Measurements from ENCODE around the gene TNFRSF1B. TPM values are rescaled to one million over a fixed set of nuclear protein-coding genes. Genes with fewer than 3 reads are reported as not detected.

Gene TNFRSF1B
- polyA plus RNA-seq, 6 donors from 2014 or later: 29.0 to 54.0 (median 42.7) TPM

- H3K4me3 Mint-ChIP-seq: no peak overlapping the region
- peak overlapping the region in 3 of 6 donors; percentile 15 to 74 (median 62) for H3K27ac Mint-ChIP-seq
- H3K9me3 Mint-ChIP-seq: no peaks in the 10 kb centered on the region
- H3K27me3 Mint-ChIP-seq: no peaks in the 10 kb centered on the region
- peaks cover 0 to 9% of the 10 kb centered on the region in 2 donors for H3K36me3 Mint-ChIP-seq
- no peak for DNase-seq
- peaks cover 50 to 59% (median 52%) of the 10 kb centered on the region in 3 donors for H3K4me1 Mint-ChIP-seq
- ATAC-seq (ENCODE audit: low read depth in 2 of 2): no peak
Observed at GRCh38 chr1:12185036-12185917, 18.5 kb downstream of the TNFRSF1B start.

- Mint-ChIP-seq H3K36me3 (peaks cover 0 to 9% of the 10 kb centered on the region in 2 donors), H3K4me3 (no peak overlapping the region), H3K4me1 (peaks cover 49 to 52% (median 50%) of the 10 kb centered on the region in 3 donors), H3K27ac (peak overlapping the region in 2 of 6 donors; percentile 62 to 89), H3K9me3 (no peaks in the 10 kb centered on the region), H3K27me3 (no peaks in the 10 kb centered on the region)
- ATAC-seq (ENCODE audit: low read depth in 2 of 2): no peak
- DNase-seq: no peak
Observed at GRCh38 chr1:12185918-12186678, 19.3 kb downstream of the TNFRSF1B start.

GRCh38 chr1:12186679-12186985 is 19.8 kb downstream of the TNFRSF1B start:
- peaks cover 0 to 9% of the 10 kb centered on the region in 2 donors for H3K36me3 Mint-ChIP-seq
- H3K4me3 Mint-ChIP-seq: peak overlapping the region in 1 of 8 donors; percentile 25
- peaks cover 46% of the 10 kb centered on the region in 3 donors for H3K4me1 Mint-ChIP-seq
- no peak for DNase-seq
- H3K27ac Mint-ChIP-seq: peak overlapping the region in 1 of 6 donors; percentile 12
- no peak for ATAC-seq (ENCODE audit: low read depth in 2 of 2)
- H3K27me3 Mint-ChIP-seq: no peaks in the 10 kb centered on the region
- no peaks in the 10 kb centered on the region for H3K9me3 Mint-ChIP-seq

- ATAC-seq (ENCODE audit: low read depth in 2 of 2) (no peak), DNase-seq (no peak)
- Mint-ChIP-seq H3K36me3 (peaks cover 0 to 14% of the 10 kb centered on the region in 2 donors), H3K27me3 (no peaks in the 10 kb centered on the region), H3K27ac (peak overlapping the region in 1 of 6 donors; percentile 52), H3K9me3 (no peaks in the 10 kb centered on the region), H3K4me3 (no peak overlapping the region), H3K4me1 (peaks cover 32 to 36% (median 33%) of the 10 kb centered on the region in 3 donors)
Observed at GRCh38 chr1:12188115-12188514, 21.3 kb downstream of the TNFRSF1B start.

GRCh38 chr1:12188657-12189327 is 22.0 kb downstream of the TNFRSF1B start:
- Mint-ChIP-seq H3K27ac (no peak overlapping the region), H3K27me3 (no peaks in the 10 kb centered on the region), H3K36me3 (peaks cover 2 to 18% of the 10 kb centered on the region in 2 donors), H3K4me1 (peaks cover 27 to 30% (median 28%) of the 10 kb centered on the region in 3 donors), H3K9me3 (no peaks in the 10 kb centered on the region), H3K4me3 (no peak overlapping the region)
- ATAC-seq (ENCODE audit: low read depth in 2 of 2) (no peak), DNase-seq (no peak)

- Mint-ChIP-seq H3K36me3 (peaks cover 4 to 23% of the 10 kb centered on the region in 2 donors), H3K4me1 (peaks cover 21 to 25% (median 22%) of the 10 kb centered on the region in 3 donors)
Observed at GRCh38 chr1:12189328-12189682, 22.5 kb downstream of the TNFRSF1B start.

GRCh38 chr1:12191242-12192032 is 24.6 kb downstream of the TNFRSF1B start:
- Mint-ChIP-seq H3K4me1 (peaks cover 11 to 24% (median 24%) of the 10 kb centered on the region in 3 donors), H3K36me3 (peaks cover 12 to 27% of the 10 kb centered on the region in 2 donors), H3K9me3 (no peaks in the 10 kb centered on the region), H3K27ac (peak overlapping the region in 1 of 6 donors; percentile 45), H3K27me3 (no peaks in the 10 kb centered on the region), H3K4me3 (no peak overlapping the region)
- ATAC-seq (ENCODE audit: low read depth in 2 of 2) (no peak), DNase-seq (no peak)

More at GRCh38 chr1:12189328-12189682, 22.5 kb downstream of the TNFRSF1B start:
- Mint-ChIP-seq H3K4me3 (no peak overlapping the region), H3K9me3 (no peaks in the 10 kb centered on the region), H3K27me3 (no peaks in the 10 kb centered on the region), H3K27ac (peak overlapping the region in 2 of 6 donors; percentile 64 to 65)
- DNase-seq: no peak
- no peak for ATAC-seq (ENCODE audit: low read depth in 2 of 2)

GRCh38 chr1:12194666-12195216 is 27.9 kb downstream of the TNFRSF1B start:
- Mint-ChIP-seq H3K9me3 (no peaks in the 10 kb centered on the region), H3K4me1 (peaks cover 15 to 20% (median 17%) of the 10 kb centered on the region in 3 donors), H3K27ac (peak overlapping the region in 3 of 6 donors; percentile 29 to 75 (median 65)), H3K27me3 (no peaks in the 10 kb centered on the region), H3K36me3 (peaks cover 12 to 20% of the 10 kb centered on the region in 2 donors), H3K4me3 (no peak overlapping the region)
- DNase-seq (no peak), ATAC-seq (ENCODE audit: low read depth in 2 of 2) (no peak)

GRCh38 chr1:12195416-12195815 is 28.6 kb downstream of the TNFRSF1B start:
- Mint-ChIP-seq H3K36me3 (peaks cover 12 to 18% of the 10 kb centered on the region in 2 donors), H3K4me1 (peaks cover 13 to 18% (median 16%) of the 10 kb centered on the region in 3 donors), H3K27ac (peak overlapping the region in 4 of 6 donors; percentile 61 to 76 (median 64)), H3K4me3 (peak overlapping the region in 1 of 8 donors; percentile 16), H3K9me3 (no peaks in the 10 kb centered on the region), H3K27me3 (no peaks in the 10 kb centered on the region)
- ATAC-seq (ENCODE audit: low read depth in 2 of 2): no peak
- DNase-seq: no peak

GRCh38 chr1:12196641-12197482 is 30.1 kb downstream of the TNFRSF1B start:
- H3K9me3 Mint-ChIP-seq: no peaks in the 10 kb centered on the region
- ATAC-seq (ENCODE audit: low read depth in 2 of 2): peak in 1 of 2 donors; percentile 24
- H3K27me3 Mint-ChIP-seq: no peaks in the 10 kb centered on the region
- H3K4me3 Mint-ChIP-seq: peak overlapping the region in 2 of 8 donors; percentile 15 to 21
- H3K27ac Mint-ChIP-seq: peak overlapping the region in 3 of 6 donors; percentile 37 to 56 (median 49)
- DNase-seq: no peak
- peaks cover 12 to 18% of the 10 kb centered on the region in 2 donors for H3K36me3 Mint-ChIP-seq
- peaks cover 13 to 18% (median 16%) of the 10 kb centered on the region in 3 donors for H3K4me1 Mint-ChIP-seq

- no peak for ATAC-seq (ENCODE audit: low read depth in 2 of 2)
- peaks cover 12 to 22% of the 10 kb centered on the region in 2 donors for H3K36me3 Mint-ChIP-seq
Observed at GRCh38 chr1:12197483-12197880, 30.7 kb downstream of the TNFRSF1B start.

More at GRCh38 chr1:12197483-12197880, 30.7 kb downstream of the TNFRSF1B start:
- H3K4me3 Mint-ChIP-seq: peak overlapping the region in 1 of 8 donors; percentile 63
- no peaks in the 10 kb centered on the region for H3K27me3 Mint-ChIP-seq
- H3K9me3 Mint-ChIP-seq: no peaks in the 10 kb centered on the region
- no peak for DNase-seq
- peak overlapping the region in 2 of 6 donors; percentile 37 to 56 for H3K27ac Mint-ChIP-seq
- peaks cover 18 to 23% (median 18%) of the 10 kb centered on the region in 3 donors for H3K4me1 Mint-ChIP-seq
